ENCODE measurements around the gene BRD1. TPM values are rescaled to one million over a fixed set of nuclear protein-coding genes. Genes with fewer than 3 reads are reported as not detected.
A peak's percentile ranks its signal among the peaks of the same experiment; 100 is the strongest.

The BRD1 gene
- total RNA-seq, 4 donors from 2014 or later = 15.6 to 25.2 (median 18.1) TPM

GRCh38 chr22:49795521-49795920 lies 32.2 kb downstream of the BRD1 start:
- in situ Hi-C loops (cut with MboI; ENCODE audit: low sequenced_read_pairs in 4 of 4) (loop anchor here in 1 of 4 donors (25.0 kb wide), 1 partner anchor 92 kb away; no protein-coding TSS in a partner anchor), intact Hi-C loops (cut with DNase I; ENCODE audit: low total_unique reads) (no loop called here)
- Histone ChIP-seq H3K4me1 (peaks cover 37 to 41% of the 10 kb centered on the region in 2 donors), H3K4me3 (no peak overlapping the region), H3K36me3 (peaks cover 7 to 63% of the 10 kb centered on the region in 2 donors), H3K27ac (no peak overlapping the region), H3K27me3 (no peaks in the 10 kb centered on the region), H3K9me3 (no peaks in the 10 kb centered on the region)
- DNase-seq = no peak
- no peak for TF ChIP-seq POLR2A (IDR thresholded peaks at IDR 0.05)
- TF ChIP-seq, protein P1, sequence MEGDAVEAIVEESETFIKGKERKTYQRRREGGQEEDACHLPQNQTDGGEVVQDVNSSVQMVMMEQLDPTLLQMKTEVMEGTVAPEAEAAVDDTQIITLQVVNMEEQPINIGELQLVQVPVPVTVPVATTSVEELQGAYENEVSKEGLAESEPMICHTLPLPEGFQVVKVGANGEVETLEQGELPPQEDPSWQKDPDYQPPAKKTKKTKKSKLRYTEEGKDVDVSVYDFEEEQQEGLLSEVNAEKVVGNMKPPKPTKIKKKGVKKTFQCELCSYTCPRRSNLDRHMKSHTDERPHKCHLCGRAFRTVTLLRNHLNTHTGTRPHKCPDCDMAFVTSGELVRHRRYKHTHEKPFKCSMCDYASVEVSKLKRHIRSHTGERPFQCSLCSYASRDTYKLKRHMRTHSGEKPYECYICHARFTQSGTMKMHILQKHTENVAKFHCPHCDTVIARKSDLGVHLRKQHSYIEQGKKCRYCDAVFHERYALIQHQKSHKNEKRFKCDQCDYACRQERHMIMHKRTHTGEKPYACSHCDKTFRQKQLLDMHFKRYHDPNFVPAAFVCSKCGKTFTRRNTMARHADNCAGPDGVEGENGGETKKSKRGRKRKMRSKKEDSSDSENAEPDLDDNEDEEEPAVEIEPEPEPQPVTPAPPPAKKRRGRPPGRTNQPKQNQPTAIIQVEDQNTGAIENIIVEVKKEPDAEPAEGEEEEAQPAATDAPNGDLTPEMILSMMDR (IDR thresholded peaks at IDR 0.05 in 4 of 5, conservative IDR thresholded peaks at IDR 0.05 in 1 of 5) = no peak
- ATAC-seq = no peak

DNA sequence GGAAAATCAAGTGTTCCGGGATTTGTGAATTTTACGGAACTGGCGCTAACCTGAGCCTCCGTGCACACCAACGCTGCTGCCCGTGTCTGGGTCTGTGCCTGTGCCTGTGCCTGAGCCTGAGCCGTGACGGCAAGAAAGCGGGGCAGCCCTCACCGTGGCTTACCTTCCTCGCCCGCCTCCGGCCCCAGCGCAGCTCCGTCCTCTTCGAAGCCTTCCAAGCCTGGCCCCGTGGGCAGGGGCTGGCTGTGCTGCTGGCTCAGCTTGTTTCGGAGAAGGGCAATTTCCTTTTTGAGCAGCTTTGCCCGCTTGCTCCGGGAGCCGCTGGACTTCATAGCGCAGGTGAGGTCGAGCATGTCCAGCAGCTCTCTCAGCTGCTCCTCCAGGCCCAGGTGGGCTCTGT lies 33.8 kb downstream of the BRD1 start:
- intact Hi-C loops (cut with DNase I; ENCODE audit: low total_unique reads) (loop anchor here (5.0 kb wide), 1 partner anchor 33 kb away; the partner anchor contains the start of gene BRD1), in situ Hi-C loops (cut with MboI; ENCODE audit: low sequenced_read_pairs in 4 of 4) (loop anchor here in 1 of 4 donors (25.0 kb wide), 1 partner anchor 93 kb away; no protein-coding TSS in a partner anchor)
- DNase-seq (no peak), ATAC-seq (no peak)
- no peaks in the 10 kb centered on the region for H3K9me3 ChIP-seq
- no peak overlapping the region for H3K4me3 ChIP-seq
- peak overlapping the region in 1 of 4 donors; percentile 83 for H3K27ac ChIP-seq
- TF ChIP-seq POLR2A (IDR thresholded peaks at IDR 0.05) = no peak
- TF ChIP-seq, protein P1 (IDR thresholded peaks at IDR 0.05 in 4 of 5, conservative IDR thresholded peaks at IDR 0.05 in 1 of 5) = no peak
- no peaks in the 10 kb centered on the region for H3K27me3 ChIP-seq
- H3K36me3 ChIP-seq = peaks cover 7 to 61% of the 10 kb centered on the region in 2 donors
- peaks cover 44 to 46% of the 10 kb centered on the region in 2 donors for H3K4me1 ChIP-seq

- Histone ChIP-seq H3K27me3 (no peaks in the 10 kb centered on the region), H3K4me1 (peaks cover 50 to 51% of the 10 kb centered on the region in 2 donors), H3K4me3 (no peak overlapping the region), H3K27ac (peak overlapping the region in 1 of 4 donors; percentile 83), H3K36me3 (peaks cover 7 to 55% of the 10 kb centered on the region in 2 donors), H3K9me3 (no peaks in the 10 kb centered on the region)
- in situ Hi-C loops (cut with MboI; ENCODE audit: low sequenced_read_pairs in 4 of 4) (loop anchor here in 1 of 4 donors (25.0 kb wide), 1 partner anchor 94 kb away; no protein-coding TSS in a partner anchor), intact Hi-C loops (cut with DNase I; ENCODE audit: low total_unique reads) (loop anchor here (5.0 kb wide), 1 partner anchor 34 kb away; the partner anchor contains the start of gene BRD1)
- TF ChIP-seq, protein P1 (IDR thresholded peaks at IDR 0.05 in 4 of 5, conservative IDR thresholded peaks at IDR 0.05 in 1 of 5) = no peak
- TF ChIP-seq POLR2A (IDR thresholded peaks at IDR 0.05) = no peak
- DNase-seq (no peak), ATAC-seq (no peak)
These were observed 34.4 kb downstream of the BRD1 start for GRCh38 chr22:49793296-49793695.

DNA sequence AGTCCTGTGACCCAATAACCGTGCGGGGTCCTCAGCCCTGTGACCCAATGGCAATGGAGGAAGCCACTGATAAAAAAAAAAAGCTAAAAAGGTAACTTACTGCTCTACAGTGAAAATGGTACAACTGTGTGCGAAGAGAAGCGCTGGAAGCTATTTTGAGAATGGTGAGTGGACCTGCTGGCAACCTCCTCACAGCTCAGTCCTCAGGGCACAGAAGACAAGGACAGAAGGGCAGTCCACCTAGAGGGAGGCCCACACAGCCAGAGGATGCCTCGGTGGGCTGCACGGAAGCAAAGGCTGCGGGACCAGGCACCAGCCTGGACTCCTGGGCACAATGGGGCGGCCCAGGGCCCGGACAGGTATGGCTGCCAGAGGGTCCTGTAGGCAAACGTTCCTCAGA lies 35.6 kb downstream of the BRD1 start:
- Histone ChIP-seq H3K36me3 (peaks cover 4 to 48% of the 10 kb centered on the region in 2 donors), H3K4me1 (peaks cover 60 to 61% of the 10 kb centered on the region in 2 donors), H3K27me3 (no peaks in the 10 kb centered on the region), H3K27ac (peak overlapping the region; percentile 48 to 83 (median 76)), H3K9me3 (no peaks in the 10 kb centered on the region), H3K4me3 (no peak overlapping the region)
- DNase-seq = peak in 1 of 2 donors; percentile 66
- in situ Hi-C loops (cut with MboI; ENCODE audit: low sequenced_read_pairs in 4 of 4) (loop anchor here in 1 of 4 donors (25.0 kb wide), 1 partner anchor 95 kb away; no protein-coding TSS in a partner anchor), intact Hi-C loops (cut with DNase I; ENCODE audit: low total_unique reads) (loop anchor here (5.0 kb wide), 1 partner anchor 35 kb away; the partner anchor contains the start of gene BRD1)
- ATAC-seq = peak; percentile 67 to 86
- TF ChIP-seq, protein P1 (IDR thresholded peaks at IDR 0.05 in 4 of 5, conservative IDR thresholded peaks at IDR 0.05 in 1 of 5) = no peak
- TF ChIP-seq POLR2A (IDR thresholded peaks at IDR 0.05) = no peak

All from gastrocnemius medialis (tissue), 4 donors.